ENCODE data around the gene SLC39A11.

- no peak for TF ChIP-seq RAD21 (IDR thresholded peaks at IDR 0.05; ENCODE audit: low read depth)
- TF ChIP-seq, protein P1, sequence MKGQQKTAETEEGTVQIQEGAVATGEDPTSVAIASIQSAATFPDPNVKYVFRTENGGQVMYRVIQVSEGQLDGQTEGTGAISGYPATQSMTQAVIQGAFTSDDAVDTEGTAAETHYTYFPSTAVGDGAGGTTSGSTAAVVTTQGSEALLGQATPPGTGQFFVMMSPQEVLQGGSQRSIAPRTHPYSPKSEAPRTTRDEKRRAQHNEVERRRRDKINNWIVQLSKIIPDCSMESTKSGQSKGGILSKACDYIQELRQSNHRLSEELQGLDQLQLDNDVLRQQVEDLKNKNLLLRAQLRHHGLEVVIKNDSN (IDR thresholded peaks at IDR 0.05): no peak
- TF ChIP-seq REST (IDR thresholded peaks at IDR 0.05; ENCODE audit: low read depth): no peak
- TF ChIP-seq EGR1 (IDR thresholded peaks at IDR 0.05): no peak
- TF ChIP-seq MAX (IDR thresholded peaks at IDR 0.05): no peak
- TF ChIP-seq TEAD4 (IDR thresholded peaks at IDR 0.05): no peak
- TF ChIP-seq EP300 (IDR thresholded peaks at IDR 0.05; ENCODE audit: borderline replicate concordance): no peak
- no peak for TF ChIP-seq CEBPB (IDR thresholded peaks at IDR 0.05)
- no peak for TF ChIP-seq TAF1 (IDR thresholded peaks at IDR 0.05; ENCODE audit: low read depth)
- no peak for TF ChIP-seq ZBTB7A (IDR thresholded peaks at IDR 0.05; ENCODE audit: low read depth)
- TF ChIP-seq YY1 (IDR thresholded peaks at IDR 0.05; ENCODE audit: low read depth): no peak
- no peak for TF ChIP-seq TCF12 (IDR thresholded peaks at IDR 0.05; ENCODE audit: low read depth)
- no peak for TF ChIP-seq FOXM1 (IDR thresholded peaks at IDR 0.05; ENCODE audit: borderline replicate concordance, low read depth)
Observed at GRCh38 chr17:72825218-72825617, 267.3 kb downstream of the SLC39A11 start.
